Right lobe of liver (tissue), 6 donors: Measurements from ENCODE around the gene KCNMA1. TPM values are rescaled to one million over a fixed set of nuclear protein-coding genes. Genes with fewer than 3 reads are reported as not detected.

ENCODE experiments used
- ATAC-seq, 4 donors: fragments of 200-7000 bp; cut with Tn5 transposase; one replicate each; pipeline ENCODE4 v1.9.1; 2020; ENCODE audit warnings: mild to moderate bottlenecking in 4 of 4, moderate library complexity in 4 of 4
- DNase-seq, 3 donors: peaks; one replicate each; pipeline ENCODE4 v3.0.0-alpha.2; 2020
- H3K27ac ChIP-seq, 3 donors: fragments of 200-600 bp; one replicate each; pipeline ENCODE4 v1.8.0; 2022
- H3K27me3 ChIP-seq, 2 donors: fragments of 200-600 bp; one replicate each; pipeline ENCODE4 v1.8.0; 2022
- H3K36me3 ChIP-seq, 4 donors: fragments of 200-600 bp; sonication (generic) in 1 of 4; one replicate each; pipeline versions ENCODE4 v1.5.1 to v1.8.0; 2017 to 2022; ENCODE audit warnings: control low read depth in 1 of 4
- H3K4me1 ChIP-seq, 4 donors: fragments of 200-600 bp; sonication (generic) in 1 of 4; one replicate each; pipeline versions ENCODE4 v1.5.1 to v1.8.0; 2017 to 2022; ENCODE audit warnings: control low read depth in 1 of 4
- H3K4me3 ChIP-seq, 3 donors: fragments of 200-600 bp; one replicate each; pipeline ENCODE4 v1.8.0; 2022
- H3K9me3 ChIP-seq, 4 donors: fragments of 200-600 bp; sonication (generic) in 1 of 4; one replicate each; pipeline versions ENCODE4 v1.5.1 to v1.8.0; 2017 to 2022; ENCODE audit warnings: control low read depth in 1 of 4
- CTCF ChIP-seq, 4 donors: fragments of 200-600 bp in 3 of 4; fragments of 450-650 bp in 1 of 4; IDR thresholded peaks; one replicate each; pipeline versions ENCODE4 v1.5.1 to v1.8.0; 2016 to 2022; ENCODE audit warnings: antibody characterized with exemption in 4 of 4, mild to moderate bottlenecking in 2 of 4
- POLR2A ChIP-seq: fragments of 450-650 bp; IDR thresholded peaks from one replicate; pipeline ENCODE4 v1.6.1; 2017; ENCODE audit warnings: antibody characterized with exemption, mild to moderate bottlenecking
- WGBS: methylation state at CpG from one replicate; pipeline ENCODE4 v1.1.6; 2018; ENCODE audit warnings: low coverage, low lambda C conversion rate; ENCODE audit not compliant: insufficient coverage; ENCODE audit errors: missing lambda C conversion rate; 5-methylcytosine and 5-hydroxymethylcytosine counted together
- intact Hi-C, 2 donors: fragments of 100-400 bp; cut with DNase I; formaldehyde crosslinking; loops; one replicate each; pipeline versions ENCODE4 v1.11.2 to v1.14.1; 2022
- total RNA-seq, 6 experiments: library from RNA; depleted of rRNA in 2 of 6; stranded (reverse); fragments of >200 nt in 2 of 6; fragmentation: NEBNext Ultra II Directional in 3 of 6; extraction: Animal tissue kit (Norgen Biotek cat#: 25700) in 3 of 6; gene quantifications; one replicate each; pipeline versions ENCODE4 v1.1.0 to v1.2.4, GENCODE V29; 2016 to 2023
- donor health status: DM: no; HTN: yes; CAD: no.
- donor health status: DM: no; HTN: no; CAD: no.
- donor health status: DM: no; HTN: no; CAD: no.
- donor health status: DM: no; HTN: yes; CAD: no.
- donor health status: DM: no; HTN: yes; CAD: no.

KCNMA1 gene
- total RNA-seq, 6 experiments from 2014 or later: 5.7 to 48.0 (median 15.1) TPM

GRCh38 chr10:77207182-77207827 lies 430.3 kb downstream of the KCNMA1 start:
- no peaks in the 10 kb centered on the region for H3K27me3 ChIP-seq
- no peaks in the 10 kb centered on the region for H3K36me3 ChIP-seq
- TF ChIP-seq CTCF (IDR thresholded peaks at IDR 0.05) (no peak), POLR2A (no peak)
- no peak overlapping the region for H3K4me3 ChIP-seq
- WGBS: 74% methylated on average over 4 of the region's 4 CpGs
- intact Hi-C loops: no loop called here
- H3K9me3 ChIP-seq: no peaks in the 10 kb centered on the region
- H3K27ac ChIP-seq: no peak overlapping the region
- H3K4me1 ChIP-seq: no peaks in the 10 kb centered on the region
- ATAC-seq: peak in 2 of 4 donors; percentile 61 to 63
- DNase-seq: no peak

DNA sequence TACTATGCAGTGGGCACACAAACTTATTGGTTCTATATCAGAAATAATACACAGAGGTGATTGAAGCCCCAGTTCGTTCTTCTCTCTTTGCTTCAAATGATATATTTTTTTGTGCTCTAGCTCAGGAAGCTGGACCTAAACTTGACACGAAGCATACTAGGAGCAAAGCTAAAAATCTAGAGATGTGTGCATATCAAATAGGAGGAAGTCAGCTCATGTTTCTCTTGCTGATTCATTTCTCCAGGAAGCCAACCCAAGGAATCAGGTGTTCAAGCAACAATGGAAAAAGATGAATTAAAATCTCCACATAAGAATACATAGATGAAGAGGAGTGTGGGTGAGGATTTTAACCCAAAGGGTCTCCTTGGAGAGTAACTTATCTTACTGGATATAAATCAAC lies 432.5 kb downstream of the KCNMA1 start:
- no peak overlapping the region for H3K4me3 ChIP-seq
- no peaks in the 10 kb centered on the region for H3K36me3 ChIP-seq
- H3K27me3 ChIP-seq: no peaks in the 10 kb centered on the region
- no peak for TF ChIP-seq CTCF (IDR thresholded peaks at IDR 0.05)
- TF ChIP-seq POLR2A: no peak
- intact Hi-C loops: no loop called here
- ATAC-seq: no peak
- H3K27ac ChIP-seq: no peak overlapping the region
- H3K4me1 ChIP-seq: no peaks in the 10 kb centered on the region
- no peak for DNase-seq
- no peaks in the 10 kb centered on the region for H3K9me3 ChIP-seq
- WGBS: 80% methylated on average over 2 of the region's 2 CpGs

- TF ChIP-seq CTCF (IDR thresholded peaks at IDR 0.05) (no peak), POLR2A (no peak)
- Histone ChIP-seq H3K4me1 (no peaks in the 10 kb centered on the region), H3K36me3 (no peaks in the 10 kb centered on the region), H3K27ac (no peak overlapping the region), H3K4me3 (no peak overlapping the region), H3K9me3 (no peaks in the 10 kb centered on the region), H3K27me3 (no peaks in the 10 kb centered on the region)
- 70% methylated on average over 2 of the region's 2 CpGs for WGBS
- DNase-seq: no peak
- intact Hi-C loops: no loop called here
- ATAC-seq: no peak
These were observed 433.4 kb downstream of the KCNMA1 start for GRCh38 chr10:77204171-77204570.

DNA sequence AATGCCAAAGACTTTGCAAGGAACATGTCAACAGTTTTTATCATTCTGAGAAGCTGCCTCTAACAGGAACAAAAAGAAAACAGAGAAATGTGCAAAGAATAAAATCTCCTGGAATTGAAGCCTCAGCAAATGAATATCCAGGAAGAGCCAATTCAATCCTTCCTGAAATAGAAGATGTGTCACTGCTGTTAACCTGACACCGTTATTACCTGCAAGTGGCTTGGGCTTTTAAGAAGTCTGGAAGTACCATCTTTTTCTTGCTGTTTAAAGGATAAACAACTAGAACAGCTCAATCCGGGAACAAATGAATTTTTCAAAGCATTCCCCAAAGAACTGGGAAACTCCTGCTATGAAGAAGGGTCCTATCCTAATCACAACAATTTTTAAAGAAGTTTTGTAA lies 434.8 kb downstream of the KCNMA1 start:
- H3K36me3 ChIP-seq: no peaks in the 10 kb centered on the region
- DNase-seq: no peak
- no peak for ATAC-seq
- intact Hi-C loops: no loop called here
- H3K9me3 ChIP-seq: no peaks in the 10 kb centered on the region
- no peak overlapping the region for H3K27ac ChIP-seq
- no peaks in the 10 kb centered on the region for H3K4me1 ChIP-seq
- no peak overlapping the region for H3K4me3 ChIP-seq
- TF ChIP-seq CTCF (IDR thresholded peaks at IDR 0.05) (no peak), POLR2A (no peak)
- 16% methylated on average over 2 of the region's 2 CpGs for WGBS
- no peaks in the 10 kb centered on the region for H3K27me3 ChIP-seq
